ENCODE data around the gene ERICH6B.
A peak's percentile ranks its signal among the peaks of the same experiment; 100 is the strongest.

The ERICH6B gene

GRCh38 chr13:45598597-45598996 is 16.9 kb downstream of the ERICH6B start:
- DNase-seq: no peak

- DNase-seq: no peak
Measured at GRCh38 chr13:45596800-45597475, 18.6 kb downstream of the ERICH6B start.

- DNase-seq: no peak
Measured at GRCh38 chr13:45595965-45596364, 19.6 kb downstream of the ERICH6B start.

- DNase-seq: no peak
Measured at GRCh38 chr13:45594764-45595163, 20.8 kb downstream of the ERICH6B start.

- DNase-seq: no peak
Measured at GRCh38 chr13:45594227-45594626, 21.3 kb downstream of the ERICH6B start.

GRCh38 chr13:45592758-45593157 is 22.8 kb downstream of the ERICH6B start:
- DNase-seq: no peak

- no peak for DNase-seq
Measured at GRCh38 chr13:45590066-45590465, 25.5 kb downstream of the ERICH6B start.

GRCh38 chr13:45587897-45588296 is 27.6 kb downstream of the ERICH6B start:
- DNase-seq: no peak

GRCh38 chr13:45584816-45585215 is 30.7 kb downstream of the ERICH6B start:
- peak; percentile 62 for DNase-seq

GRCh38 chr13:45582408-45583076 is 33.0 kb downstream of the ERICH6B start:
- DNase-seq: no peak

GRCh38 chr13:45576466-45576865 is 39.1 kb downstream of the ERICH6B start:
- DNase-seq: no peak

GRCh38 chr13:45575830-45576180 is 39.7 kb downstream of the ERICH6B start:
- no peak for DNase-seq

- DNase-seq: no peak
Measured at GRCh38 chr13:45575146-45575829, 40.3 kb downstream of the ERICH6B start.

- no peak for DNase-seq
Measured at GRCh38 chr13:45565331-45565730, 50.2 kb downstream of the ERICH6B start.

- peak; percentile 93 for DNase-seq
Measured at GRCh38 chr13:45564133-45564776, 51.3 kb downstream of the ERICH6B start.

GRCh38 chr13:45554604-45555109 is 60.9 kb downstream of the ERICH6B start:
- DNase-seq: no peak

- no peak for DNase-seq
Measured at GRCh38 chr13:45548281-45548680, 67.3 kb downstream of the ERICH6B start.

GRCh38 chr13:45546410-45546765 is 69.2 kb downstream of the ERICH6B start:
- no peak for DNase-seq

- DNase-seq: peak; percentile 13
Measured at GRCh38 chr13:45545686-45546409, 69.7 kb downstream of the ERICH6B start.

- DNase-seq: peak; percentile 12
Measured at GRCh38 chr13:45544520-45544919, 71.0 kb downstream of the ERICH6B start.

- DNase-seq: no peak
Measured at GRCh38 chr13:45542878-45543277, 72.7 kb downstream of the ERICH6B start.

GRCh38 chr13:45542391-45542790 is 73.1 kb downstream of the ERICH6B start:
- no peak for DNase-seq

GRCh38 chr13:45541806-45542205 is 73.7 kb downstream of the ERICH6B start:
- DNase-seq: no peak
